ENCODE data around the gene RTL10.

RTL10 gene

GRCh38 chr22:19876314-19876940 lies 21.8 kb upstream of the RTL10 start:
- no peak for DNase-seq (ENCODE audit: low read depth in 2 of 2)

DNA sequence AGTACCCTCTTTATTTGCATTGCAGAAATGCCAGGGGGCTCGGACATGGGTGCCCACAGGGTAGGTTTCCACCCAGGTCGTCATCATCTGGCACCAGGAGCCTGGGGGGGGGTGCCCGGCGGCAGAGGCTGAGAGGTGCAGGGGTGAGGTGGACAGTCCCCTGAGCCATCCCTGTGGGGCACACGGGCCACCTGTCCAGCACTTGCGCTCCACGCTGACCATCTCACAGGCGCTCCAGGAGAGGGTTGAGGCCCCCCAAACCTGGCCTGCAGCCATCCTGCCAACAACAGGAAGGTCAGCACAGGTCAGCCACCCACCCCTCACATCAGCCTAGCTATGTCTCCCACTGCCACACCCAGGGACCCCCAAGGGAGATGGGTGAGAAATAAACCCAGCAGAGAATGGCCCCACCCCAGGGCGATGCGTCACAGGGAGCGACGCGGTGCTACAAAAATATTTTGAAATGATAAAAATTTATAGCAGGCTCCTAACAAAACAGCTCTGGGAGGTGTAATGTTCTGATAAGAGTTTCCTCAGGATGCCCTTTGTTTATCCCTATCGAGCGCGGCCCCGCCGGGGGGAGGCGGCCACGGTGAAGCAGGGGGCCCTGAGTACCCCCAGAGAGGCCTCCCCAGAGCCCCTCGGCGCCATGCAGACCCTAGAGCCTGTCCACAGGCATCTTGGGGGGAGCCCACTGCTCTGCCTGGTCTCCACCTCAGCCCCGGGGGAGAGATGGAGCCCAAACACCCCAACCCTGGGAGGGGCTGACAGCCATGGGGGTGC lies 21.0 kb upstream of the RTL10 start:
- no peak for DNase-seq (ENCODE audit: low read depth in 2 of 2)

GRCh38 chr22:19875061-19875530 lies 20.4 kb upstream of the RTL10 start:
- no peak for DNase-seq (ENCODE audit: low read depth in 2 of 2)

GRCh38 chr22:19874307-19875060 lies 19.8 kb upstream of the RTL10 start:
- DNase-seq (ENCODE audit: low read depth in 2 of 2) = no peak

DNA sequence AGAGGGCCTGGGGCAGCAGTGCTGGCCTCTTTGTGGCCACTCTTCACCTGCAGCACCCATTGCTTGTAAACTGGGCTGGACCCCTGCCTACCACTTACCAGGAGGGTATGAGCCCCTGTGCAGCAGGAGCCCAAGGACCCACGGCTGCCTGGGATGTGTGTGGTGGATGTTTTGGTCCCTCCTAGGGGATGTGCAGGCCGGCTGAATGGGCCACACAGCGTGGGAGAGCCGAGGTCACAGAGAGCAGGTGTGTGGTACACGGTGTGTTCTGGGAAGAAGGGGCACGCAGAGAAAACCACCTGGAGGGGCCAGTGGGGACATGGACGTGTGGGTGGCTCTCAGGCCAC lies 19.3 kb upstream of the RTL10 start:
- no peak for DNase-seq (ENCODE audit: low read depth in 2 of 2)

DNA sequence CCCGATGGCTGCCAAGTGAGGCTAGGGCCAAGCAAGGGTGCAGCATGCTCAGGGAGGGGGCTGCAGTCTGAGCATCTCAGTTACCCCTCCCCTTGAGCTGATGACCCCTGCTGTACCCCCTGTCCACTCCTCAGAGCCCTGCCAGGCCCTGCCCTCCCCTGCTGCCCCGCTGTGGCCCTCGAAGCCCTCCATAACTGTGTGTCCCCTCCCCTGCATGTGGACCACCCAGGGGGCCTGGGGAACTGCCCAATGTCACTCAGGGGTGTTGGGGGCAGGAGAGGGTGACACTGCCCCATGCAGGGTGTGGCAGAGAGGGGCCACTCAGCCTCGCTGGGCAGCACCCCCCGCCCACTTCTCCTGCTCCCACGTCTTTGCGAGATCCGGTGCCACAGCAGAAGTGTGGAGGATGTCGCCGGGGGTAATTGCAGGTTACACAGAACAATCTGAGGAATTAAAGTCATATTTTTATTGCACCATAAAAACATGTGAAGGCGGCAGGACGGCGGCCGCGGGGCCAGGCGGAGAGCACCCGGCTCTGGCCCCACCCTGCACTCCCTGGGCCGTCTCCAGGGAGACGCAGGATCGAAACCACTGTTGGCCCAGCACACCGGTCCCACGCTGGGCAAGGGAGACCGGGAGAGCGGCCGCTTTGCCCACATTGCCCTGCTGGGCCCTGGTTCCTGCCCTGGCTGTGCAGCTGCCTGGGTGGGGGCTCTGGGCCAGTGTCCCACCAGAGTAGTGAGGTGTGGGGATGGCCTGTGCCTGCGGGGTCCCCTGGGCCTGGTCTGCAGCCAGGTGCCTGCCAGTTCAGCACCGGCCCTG lies 18.7 kb upstream of the RTL10 start:
- DNase-seq (ENCODE audit: low read depth in 2 of 2) = no peak

DNA sequence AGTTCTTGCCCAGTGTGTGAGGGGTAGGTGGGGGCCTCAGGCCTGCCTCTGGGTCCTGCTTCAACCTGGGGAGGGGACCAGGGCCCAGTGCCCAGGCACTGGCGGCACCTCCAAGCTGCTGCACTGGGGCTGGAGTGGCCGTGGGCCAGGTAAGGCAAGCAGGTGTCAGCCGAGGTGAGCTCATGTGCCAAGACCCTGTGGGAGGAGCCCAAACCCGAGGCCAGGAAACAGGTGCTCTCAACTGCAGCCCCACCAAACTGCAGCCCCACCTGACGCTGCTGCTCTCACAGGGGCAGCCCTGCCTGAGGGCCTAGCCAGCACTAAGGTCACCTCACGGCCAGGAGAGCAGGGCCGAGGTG lies 18.1 kb upstream of the RTL10 start:
- no peak for DNase-seq (ENCODE audit: low read depth in 2 of 2)

GRCh38 chr22:19871845-19872778 lies 17.4 kb upstream of the RTL10 start:
- no peak for DNase-seq (ENCODE audit: low read depth in 2 of 2)

- no peak for DNase-seq (ENCODE audit: low read depth in 2 of 2)
Observed at GRCh38 chr22:19871023-19871844, 16.6 kb upstream of the RTL10 start.

- DNase-seq (ENCODE audit: low read depth in 2 of 2) = no peak
Observed at GRCh38 chr22:19870153-19871022, 15.7 kb upstream of the RTL10 start.

- DNase-seq (ENCODE audit: low read depth in 2 of 2) = no peak
Observed at GRCh38 chr22:19869497-19870152, 15.0 kb upstream of the RTL10 start.

GRCh38 chr22:19868773-19869471 lies 14.2 kb upstream of the RTL10 start:
- no peak for DNase-seq (ENCODE audit: low read depth in 2 of 2)

DNA sequence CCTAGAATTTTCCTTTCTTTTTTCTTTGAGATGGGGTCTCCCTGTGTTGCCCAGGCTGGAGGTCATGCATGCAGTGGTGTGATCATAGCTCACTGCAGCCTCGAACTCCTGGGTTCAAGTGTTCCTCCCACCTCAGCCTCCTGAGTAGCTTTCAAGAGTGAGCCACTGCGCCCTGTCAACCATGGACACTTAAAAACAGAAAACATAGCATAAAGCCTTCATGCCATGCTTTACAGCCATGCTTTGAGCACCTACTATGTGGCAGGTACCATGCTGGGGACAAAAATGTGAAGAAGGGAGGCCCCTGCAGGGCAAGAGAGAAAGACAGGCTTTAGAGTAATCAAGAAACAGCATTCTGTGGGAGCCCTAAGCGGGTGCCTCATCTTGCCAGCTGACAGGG lies 13.7 kb upstream of the RTL10 start:
- DNase-seq (ENCODE audit: low read depth in 2 of 2) = no peak

- no peak for DNase-seq (ENCODE audit: low read depth in 2 of 2)
Observed at GRCh38 chr22:19867617-19868016, 12.9 kb upstream of the RTL10 start.

- DNase-seq (ENCODE audit: low read depth in 2 of 2) = no peak
Observed at GRCh38 chr22:19866665-19867009, 12.0 kb upstream of the RTL10 start.

GRCh38 chr22:19865141-19865829 lies 10.6 kb upstream of the RTL10 start:
- no peak for DNase-seq (ENCODE audit: low read depth in 2 of 2)

DNA sequence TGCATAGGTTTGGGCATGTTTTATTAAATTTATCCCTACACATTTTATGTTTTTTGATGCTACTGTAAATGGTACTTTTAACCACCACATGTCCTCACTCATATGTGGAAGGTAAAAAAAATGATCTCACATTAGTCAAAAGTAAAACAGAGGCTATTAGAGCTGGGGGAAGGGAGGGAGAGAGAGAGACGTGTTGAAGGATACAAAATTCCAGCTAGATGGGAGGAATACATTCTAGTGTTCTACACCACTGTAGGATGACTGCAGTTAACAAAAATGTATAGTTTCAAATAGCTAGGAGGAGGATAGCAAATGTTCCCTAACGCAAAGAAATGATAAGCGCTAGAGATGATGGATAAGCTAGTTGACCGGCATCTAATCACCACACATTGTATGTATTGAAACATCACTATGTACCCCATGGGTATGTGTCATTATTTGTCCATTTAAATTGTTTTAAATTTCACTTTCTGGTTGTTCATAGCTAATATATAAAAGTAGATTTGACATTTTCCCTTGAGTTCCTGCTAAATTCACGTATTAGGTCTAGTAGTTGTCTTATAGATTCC lies 9.9 kb upstream of the RTL10 start:
- no peak for DNase-seq (ENCODE audit: low read depth in 2 of 2)

Data from activated CD4-positive, alpha-beta T cell treated with anti-CD3 and anti-CD28 coated beads for 24 hours (primary cell).